Left kidney (tissue), 8 donors: ENCODE data around the gene PPFIA1. TPM values are rescaled to one million over a fixed set of nuclear protein-coding genes. Genes with fewer than 3 reads are reported as not detected.

Experiments
- DNase-seq: peaks from one replicate; pipeline ENCODE4 v3.0.0-alpha.2; 2013
- long read RNA-seq, 8 donors: transcript quantifications; one replicate each; lab custom pipeline, GENCODE V29; 2026
- polyA plus RNA-seq: library from polyadenylated mRNA; unstranded; fragments of 120-200 nt; gene quantifications from one replicate; pipeline ENCODE4 v1.2.1, GENCODE V29; 2013; ENCODE audit not compliant: insufficient read length

PPFIA1 gene
- polyA plus RNA-seq, result 60.8 TPM
- long read RNA-seq, donor 1, partial matches to known transcripts, result 10 of 10 reads
- long read RNA-seq, donor 1, other reads (novel, unspliced or antisense), result 0 of 10 reads
- long read RNA-seq, donor 2, partial matches to known transcripts, result 0 of 2 reads
- long read RNA-seq, donor 2, other reads (novel, unspliced or antisense), result 0 of 2 reads
- long read RNA-seq, donor 3, full-length matches to known transcripts, result 4 of 4 reads
- long read RNA-seq, donor 3, partial matches to known transcripts, result 0 of 4 reads
- long read RNA-seq, donor 3, other reads (novel, unspliced or antisense), result 0 of 4 reads
- long read RNA-seq, donor 4, result 0 reads
- long read RNA-seq, donor 5, full-length matches to known transcripts, result 1 of 22 reads
- long read RNA-seq, donor 5, partial matches to known transcripts, result 21 of 22 reads
- long read RNA-seq, donor 5, other reads (novel, unspliced or antisense), result 0 of 22 reads
- long read RNA-seq, donor 6, partial matches to known transcripts, result 0 of 1 reads
- long read RNA-seq, donor 6, other reads (novel, unspliced or antisense), result 0 of 1 reads
- long read RNA-seq, donor 7, full-length matches to known transcripts, result 4 of 9 reads
- long read RNA-seq, donor 7, partial matches to known transcripts, result 5 of 9 reads
- long read RNA-seq, donor 7, other reads (novel, unspliced or antisense), result 0 of 9 reads
- long read RNA-seq, donor 8, partial matches to known transcripts, result 0 of 1 reads
- long read RNA-seq, donor 8, other reads (novel, unspliced or antisense), result 0 of 1 reads

DNA sequence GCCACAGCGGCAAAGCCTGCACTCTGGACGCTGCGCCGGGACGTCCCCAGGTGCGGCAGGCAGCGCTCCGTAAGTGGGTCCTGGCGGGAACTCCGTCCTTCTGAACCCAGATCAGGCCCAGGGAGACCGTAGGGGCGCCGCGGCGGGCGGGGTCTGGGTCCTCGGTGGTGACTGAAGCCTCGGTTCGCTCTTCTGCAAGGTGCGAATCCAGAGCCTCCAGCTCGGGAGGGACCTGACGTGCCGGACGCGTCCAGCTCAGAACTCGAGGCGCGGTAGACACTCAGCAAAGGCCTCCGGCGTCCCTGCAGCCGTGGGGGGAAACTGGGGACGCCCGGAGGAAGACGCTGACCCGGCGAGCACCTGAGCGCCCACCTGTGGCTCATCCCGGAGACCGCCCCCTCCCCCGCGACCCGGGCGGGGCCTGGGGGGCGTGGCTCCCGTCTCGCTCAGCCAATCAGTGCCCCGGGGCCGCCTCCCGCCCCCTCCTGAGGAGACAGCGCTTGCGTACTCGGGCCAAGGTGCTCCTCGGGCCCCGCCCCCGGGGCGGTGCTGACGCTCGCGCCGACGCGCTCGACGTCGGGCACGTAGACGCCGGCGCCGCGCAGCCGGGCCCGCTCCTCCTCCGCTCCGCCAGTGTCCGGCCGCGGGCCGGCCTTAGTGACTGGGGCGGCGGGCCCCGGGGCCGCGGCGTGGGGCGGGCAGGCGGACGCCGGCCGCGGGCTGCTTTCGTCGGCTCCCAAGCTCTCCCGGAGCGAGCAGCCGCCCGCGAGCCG, at the start of gene PPFIA1:
Gene PPFIA1, plus strand, starts transcription at position 587 of the 773 bp plus-strand sequence. CDS start 1,483 bp downstream, outside the sequence.
- DNase-seq, result peak; percentile 96

DNA sequence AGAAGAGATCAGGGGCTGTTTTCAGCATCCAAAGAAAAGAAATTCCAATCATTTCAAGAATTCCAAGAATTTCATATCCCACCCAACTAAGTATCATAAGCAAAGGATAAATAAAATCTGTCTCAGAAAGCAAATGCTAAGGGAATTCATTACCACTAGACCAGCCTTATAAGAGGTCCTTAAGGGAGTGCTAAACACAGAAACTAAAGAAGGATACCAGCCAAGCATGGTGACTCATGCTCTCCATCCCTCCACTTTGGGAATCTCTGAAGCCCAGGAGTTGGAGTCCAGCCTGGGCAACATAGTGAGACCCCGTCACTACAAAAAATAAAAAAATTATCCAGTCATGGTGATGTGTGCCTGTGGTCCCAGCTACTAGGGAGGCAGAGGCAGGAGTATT, 49.6 kb upstream of the PPFIA1 start:
- no peak for DNase-seq

DNA sequence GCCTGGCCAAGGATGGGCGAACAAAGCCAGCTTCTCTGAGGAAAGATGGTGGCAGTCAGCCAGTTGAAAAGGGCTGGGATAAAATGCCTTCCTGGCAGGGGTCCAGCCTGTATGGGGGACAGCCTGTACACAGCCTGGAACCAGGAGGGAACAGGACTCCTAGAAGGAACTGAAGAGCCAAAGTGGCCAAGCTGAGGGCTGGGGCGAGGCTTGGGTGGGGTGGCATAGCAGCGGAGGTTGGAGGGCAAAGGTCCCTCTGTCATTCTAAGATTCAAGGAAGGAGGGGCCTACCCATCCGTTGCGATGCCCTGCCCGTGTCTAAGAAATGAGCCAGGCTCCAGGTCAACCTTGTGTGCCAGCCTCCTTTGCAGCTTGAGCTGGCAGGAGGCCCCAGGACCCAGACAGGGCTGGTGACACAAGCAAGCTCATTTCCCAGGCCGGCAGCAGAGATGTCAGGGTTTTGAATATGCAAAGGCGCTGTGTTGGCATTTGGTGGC, 44.8 kb upstream of the PPFIA1 start:
- DNase-seq, result no peak

DNA sequence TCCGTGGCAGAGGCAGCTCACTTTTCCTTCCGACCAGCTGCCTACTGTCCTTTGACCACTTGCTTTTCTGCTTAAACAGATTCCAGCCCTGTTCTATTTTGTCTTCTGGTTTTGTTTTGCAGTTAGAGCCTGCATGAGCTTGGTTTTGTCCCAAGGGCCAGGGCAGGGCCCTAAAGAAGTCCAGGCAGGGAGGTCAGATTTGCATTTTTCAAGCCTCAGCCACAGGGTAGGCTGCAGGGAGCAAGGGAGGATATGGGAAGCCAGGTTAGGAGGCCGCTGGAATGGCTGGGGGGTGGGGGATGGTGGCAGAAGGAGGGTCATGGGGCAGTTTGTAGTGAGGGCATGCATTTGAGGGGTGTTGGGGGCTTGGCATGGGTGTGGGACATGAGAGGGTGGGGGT, 44.3 kb upstream of the PPFIA1 start:
- DNase-seq, result no peak

DNA sequence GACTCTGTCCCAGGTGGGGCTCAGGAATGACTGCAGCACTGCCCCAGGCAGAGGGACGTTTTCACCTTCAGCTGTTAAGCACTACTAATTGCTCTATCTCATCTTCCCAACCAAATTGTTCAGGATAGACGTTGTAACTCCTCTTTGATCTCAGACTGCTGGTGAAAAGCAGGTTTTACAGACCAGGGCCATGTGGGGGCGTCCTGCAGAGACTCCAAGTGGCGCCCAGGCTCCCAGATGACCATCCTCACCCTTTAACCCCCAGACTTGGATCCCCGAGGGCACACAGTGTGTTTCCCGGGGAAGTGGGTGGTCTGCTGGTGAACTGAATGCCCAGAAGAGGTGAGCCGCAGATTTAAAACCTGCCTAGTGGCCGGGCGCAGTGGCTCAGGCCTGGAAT, 43.5 kb upstream of the PPFIA1 start:
- DNase-seq, result no peak

DNA sequence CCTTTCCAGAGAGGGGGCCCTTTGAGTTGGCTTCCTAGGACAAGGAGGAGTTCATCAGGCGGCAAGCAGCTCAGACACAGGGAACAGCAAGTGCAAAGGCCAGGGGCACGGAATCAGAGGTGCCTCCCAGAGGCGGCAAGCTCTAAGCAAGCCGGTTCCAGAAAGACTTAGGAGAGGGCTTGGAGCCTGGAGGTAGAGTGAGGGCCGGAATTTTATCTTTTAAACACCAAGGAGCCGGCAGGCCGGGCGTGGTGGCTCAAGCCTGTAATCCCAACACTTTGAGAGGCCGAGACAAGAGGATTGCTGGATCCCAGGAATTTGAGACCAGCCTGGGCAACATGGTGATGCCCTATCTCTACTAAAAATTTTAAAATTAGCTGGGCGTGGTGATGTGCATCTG, 40.8 kb upstream of the PPFIA1 start:
- no peak for DNase-seq

DNA sequence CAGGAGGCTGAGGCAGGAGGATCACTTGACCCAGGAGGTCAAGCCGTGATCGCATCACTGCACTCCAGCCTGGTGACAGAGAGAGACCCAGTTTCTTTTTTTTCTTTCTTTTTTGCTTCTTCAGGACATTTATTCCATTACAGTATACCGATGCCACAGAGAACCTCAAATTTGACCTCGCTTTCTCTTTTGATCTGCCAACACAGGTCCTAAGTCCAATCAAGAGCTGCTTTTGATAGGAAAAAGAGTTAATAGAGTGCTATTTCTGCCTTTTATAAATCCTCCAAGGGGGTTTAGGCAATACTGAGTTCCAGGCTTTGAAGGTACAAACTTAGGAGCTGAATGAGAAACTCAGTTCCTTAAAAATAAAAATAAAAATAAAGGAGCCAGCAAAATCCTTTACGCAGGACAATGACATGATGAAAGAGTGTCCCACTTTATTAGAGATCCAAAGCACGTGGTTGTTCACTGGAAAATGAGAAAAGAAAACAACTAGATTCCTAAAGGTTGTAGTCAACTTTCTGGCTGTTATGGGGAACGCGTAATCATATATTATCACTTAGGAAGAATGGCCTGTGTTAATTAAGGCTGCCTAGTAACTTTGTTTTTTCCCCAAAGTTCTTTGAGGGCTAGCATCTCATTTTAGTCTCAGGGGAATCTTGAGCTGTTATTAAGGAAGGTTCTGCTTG, 40.2 kb upstream of the PPFIA1 start:
- no peak for DNase-seq

DNA sequence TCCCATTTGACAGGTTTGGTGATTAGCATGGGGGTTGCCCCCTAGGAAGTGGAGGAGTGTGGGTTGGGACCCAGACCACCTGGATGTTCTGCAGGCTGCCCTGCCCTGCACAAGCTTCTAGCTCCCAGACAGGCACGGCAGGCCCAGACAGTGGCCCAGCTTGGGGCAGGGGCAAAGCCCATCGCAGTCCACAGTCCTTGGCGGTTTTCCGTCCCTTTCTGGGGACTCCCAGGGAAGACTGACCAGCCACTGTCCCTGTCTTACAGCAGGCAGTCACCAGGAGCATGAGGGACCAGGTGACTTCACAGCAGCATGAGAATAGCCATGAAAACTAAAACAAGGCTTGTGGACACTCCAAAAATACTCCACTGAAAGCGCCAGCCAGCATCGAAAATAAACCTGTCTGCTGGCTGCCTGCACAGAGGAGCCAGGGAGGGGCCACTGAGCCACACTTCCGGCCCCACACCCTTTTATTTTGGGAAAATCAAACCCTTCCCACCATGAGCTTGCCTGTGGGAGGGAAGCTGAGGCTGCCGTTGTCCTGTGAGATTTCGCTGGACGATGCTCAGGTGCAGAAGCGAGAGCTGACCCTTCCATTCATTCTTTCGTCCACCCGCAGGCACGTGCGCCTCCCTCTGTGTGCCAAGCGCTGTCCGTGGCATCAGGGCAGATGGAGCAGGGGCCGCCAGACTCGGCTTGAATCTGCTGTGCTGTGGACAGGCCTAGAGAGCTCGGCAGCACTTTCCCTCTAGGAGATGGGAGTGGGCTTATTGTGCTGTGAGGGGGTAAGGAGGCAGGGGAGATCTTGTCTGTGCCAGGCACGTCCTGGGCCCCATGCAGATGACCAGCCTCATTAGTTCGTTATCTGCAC, 39.4 kb upstream of the PPFIA1 start:
- no peak for DNase-seq

DNA sequence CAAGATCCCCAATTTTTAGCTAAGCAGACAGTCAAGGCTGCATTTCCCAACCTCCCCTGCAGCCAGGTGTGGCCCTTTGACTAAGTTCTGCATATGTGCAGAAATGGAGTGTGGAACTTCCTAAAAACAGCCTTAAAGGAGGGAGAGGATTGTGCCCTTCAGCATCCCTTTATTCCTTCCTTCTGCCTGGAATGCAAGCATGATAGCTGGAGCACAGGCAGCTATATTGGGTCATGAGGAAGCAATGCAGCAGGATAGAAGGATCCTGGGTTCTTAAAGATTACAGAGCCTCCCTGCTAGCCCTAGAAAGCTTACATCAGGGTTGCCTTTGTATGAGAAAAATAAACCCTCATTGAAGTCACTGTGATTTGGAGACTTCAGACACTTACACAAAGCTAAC, 37.5 kb upstream of the PPFIA1 start:
- DNase-seq, result no peak

DNA sequence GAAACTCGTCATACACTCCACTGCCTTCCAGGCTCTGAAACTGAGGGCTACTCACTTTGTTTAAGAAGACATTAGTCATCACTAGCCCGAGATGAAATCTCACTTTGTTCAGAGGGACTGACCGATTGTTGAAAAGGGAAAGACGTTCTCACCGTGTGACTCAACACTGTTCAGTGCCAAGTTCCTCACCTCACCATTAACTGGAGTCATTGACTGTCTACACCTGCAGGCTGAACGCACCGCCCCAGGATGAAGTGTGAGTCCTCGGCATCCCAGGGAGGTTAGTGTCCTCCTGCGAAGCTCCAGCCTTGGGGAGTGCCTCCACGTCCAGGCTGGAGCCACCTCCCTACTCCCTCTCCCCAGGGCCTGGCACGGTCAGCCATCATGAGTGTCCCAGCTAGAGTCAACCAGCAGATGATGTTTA, 37.0 kb upstream of the PPFIA1 start:
- no peak for DNase-seq

DNA sequence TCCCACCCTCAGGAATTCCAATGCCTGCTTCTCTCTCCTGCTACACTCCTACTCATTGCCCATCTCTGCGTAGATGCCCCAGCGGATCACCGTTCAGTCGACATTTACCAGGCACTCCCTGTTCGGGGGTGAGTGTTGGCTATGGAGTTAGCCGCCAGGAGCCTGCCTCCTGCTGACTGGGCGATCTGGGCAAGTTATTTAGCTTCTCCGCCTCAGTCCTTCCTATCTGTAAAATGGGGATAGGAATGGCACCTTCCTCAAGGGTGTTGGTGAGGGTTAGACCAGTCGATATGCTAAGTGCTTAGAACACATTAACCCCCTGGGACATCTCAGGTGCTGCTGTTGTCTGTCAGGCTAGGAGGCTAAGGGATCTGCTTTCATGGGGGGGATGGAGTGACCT, 36.5 kb upstream of the PPFIA1 start:
- DNase-seq, result no peak

DNA sequence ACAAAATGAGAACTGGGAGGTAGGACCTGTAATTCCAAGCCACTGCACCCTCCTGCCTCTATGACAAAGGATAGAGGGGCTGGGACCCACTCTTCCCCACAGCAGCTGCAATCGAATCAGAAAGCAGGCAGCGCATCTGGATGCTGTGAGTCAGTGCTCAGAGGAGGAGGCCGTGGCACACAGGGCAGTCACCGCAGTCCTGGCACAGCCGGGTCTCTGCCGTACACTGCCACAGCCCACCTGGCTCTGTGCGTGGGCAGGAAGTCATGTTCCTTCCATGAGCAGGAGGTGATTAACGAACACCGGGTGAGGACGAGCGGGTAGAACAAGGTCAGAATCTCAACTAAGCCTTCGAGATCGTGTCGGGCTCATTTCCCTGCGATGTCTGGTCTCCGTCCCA, 30.2 kb upstream of the PPFIA1 start:
- no peak for DNase-seq

DNA sequence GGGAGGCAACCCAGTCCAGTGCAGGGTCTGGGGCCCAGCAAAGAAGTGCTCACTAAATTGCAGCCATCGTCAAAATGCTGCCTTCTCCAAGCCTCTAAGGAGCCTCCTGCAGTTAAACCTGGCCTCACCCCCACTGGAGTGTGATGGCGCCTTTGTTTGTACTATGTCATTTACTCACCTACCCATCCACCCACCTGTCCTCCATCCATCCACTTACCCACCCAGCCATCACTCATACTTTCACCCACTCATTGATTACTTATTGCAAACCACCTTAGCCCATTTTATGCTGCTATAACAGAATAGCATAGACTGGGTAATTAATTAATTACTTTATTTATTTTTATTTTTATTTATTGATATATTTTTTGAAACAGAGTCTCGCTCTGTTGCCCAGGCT, 28.8 kb upstream of the PPFIA1 start:
- no peak for DNase-seq

DNA sequence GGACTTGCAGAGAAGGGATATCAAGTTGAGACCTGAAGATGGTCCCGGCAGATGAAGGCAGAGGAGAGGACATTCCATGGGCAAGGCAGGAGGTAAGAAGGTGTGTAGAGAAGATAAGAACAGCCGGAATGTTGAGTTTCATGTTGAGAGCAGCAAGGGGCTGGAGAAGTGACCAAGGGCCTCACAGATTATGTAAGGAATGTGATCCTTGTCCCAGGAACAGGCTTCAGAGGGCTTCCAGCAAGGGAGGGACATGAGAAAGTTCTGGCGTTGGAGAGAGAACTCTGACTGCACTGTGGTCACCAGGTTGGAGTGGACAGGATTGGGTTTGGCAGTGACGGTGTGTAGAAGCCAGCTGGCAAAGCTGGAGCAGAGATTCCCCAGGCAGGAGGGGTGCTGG, 27.6 kb upstream of the PPFIA1 start:
- no peak for DNase-seq

DNA sequence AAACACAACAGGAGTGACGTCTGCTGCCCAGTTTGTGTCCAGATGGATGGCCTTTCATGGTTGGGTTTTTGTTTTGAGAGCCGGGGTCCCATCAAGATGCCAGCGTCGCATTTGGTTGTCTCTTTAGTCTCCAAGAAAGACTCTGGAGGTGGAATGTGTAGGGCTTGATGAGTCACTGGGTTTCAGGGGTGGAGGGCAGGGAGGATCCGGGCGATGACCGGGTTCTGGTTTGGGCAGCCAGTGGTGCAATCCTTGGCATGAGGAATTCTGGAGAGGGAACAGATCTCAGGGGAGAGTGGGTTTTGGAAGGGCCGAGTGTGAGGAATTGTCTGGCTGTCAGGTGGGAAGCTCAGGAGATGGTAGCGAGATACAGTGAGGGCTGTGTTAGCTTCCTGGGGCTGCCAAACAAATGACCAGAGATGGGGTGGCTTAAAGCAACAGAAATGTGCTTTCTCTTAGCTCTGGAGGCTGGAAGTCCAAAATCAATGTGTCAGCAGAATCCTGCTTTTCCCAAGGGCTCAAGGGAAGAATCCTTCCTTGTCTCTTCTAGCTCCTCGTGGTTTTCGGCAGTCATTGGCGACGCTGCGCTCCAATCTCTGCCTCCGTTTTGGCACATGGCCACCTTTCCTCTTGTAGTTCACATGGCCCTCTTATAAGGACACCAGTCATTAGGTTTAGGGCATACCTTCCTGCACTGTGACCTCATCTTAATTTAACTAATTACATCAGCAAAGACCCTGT, 26.4 kb upstream of the PPFIA1 start:
- no peak for DNase-seq

DNA sequence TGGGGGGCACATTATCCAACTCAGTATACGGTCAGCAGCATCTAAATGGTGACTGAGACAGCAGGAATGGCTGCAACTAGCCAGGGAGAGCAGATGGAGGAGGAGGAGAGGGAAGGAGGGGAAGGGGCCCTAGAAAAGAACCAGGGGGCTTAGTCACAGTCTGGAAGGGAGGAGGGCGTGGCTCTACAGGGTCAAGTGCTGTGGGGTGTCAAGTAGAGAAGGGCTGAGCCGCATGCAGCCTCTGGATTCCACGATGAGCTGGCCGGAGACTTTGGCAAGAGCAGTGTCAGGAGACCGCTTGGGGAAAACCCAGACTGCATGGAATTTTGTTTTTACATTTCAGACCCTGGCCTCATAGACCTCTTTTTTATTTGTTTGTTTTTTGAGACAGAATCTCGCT, 25.8 kb upstream of the PPFIA1 start:
- DNase-seq, result no peak

DNA sequence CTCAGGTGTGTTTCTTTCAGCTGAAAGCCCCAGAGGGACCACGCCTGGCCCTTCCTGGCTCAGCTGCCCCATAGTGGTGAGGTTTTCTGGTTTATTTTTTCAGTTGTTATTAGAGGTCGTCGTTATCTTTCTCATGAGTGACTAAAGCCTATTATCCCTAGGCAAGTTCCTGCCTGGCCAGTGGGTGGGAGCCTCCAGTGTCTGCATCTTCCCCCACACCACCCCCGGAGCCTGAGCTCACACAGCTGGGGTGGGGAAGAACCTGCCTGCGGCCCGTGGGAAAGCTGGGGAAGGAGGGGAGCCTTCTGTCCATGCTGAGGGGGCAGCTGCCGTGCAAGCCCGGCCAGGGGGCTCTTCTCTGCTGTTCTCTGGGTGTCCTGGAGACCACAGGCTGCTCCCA, 24.3 kb upstream of the PPFIA1 start:
- no peak for DNase-seq

DNA sequence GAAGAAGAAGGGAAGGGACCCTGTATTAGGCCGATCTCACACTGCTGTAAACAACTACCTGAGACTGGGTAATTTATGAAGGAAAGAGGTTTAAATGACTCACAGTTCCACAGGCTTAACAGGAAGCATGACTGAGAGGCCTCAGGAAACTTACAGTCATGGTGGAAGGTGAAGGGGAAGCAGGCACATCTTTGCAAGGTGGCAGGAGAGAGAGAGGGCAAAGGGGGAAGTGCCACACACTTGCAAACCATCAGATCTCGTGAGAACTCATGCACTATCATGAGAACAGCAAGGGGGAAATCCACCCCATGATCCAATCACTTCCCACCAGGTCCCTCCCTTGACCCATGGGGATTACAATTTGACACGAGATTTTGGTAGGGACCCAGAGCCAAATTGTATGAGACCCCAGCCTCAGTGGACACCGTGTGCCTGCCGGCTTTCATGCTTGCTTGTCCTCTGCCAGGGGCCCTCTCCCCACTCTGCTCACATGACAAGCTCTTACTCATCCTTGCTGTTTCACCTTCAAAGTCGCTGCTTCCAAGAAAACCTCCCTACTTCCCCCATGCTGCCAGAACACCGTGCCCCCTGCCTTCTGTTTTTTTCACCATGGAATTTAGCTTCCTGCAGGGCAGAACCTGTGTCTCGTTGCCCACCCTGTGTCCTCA, 23.3 kb upstream of the PPFIA1 start:
- no peak for DNase-seq

DNA sequence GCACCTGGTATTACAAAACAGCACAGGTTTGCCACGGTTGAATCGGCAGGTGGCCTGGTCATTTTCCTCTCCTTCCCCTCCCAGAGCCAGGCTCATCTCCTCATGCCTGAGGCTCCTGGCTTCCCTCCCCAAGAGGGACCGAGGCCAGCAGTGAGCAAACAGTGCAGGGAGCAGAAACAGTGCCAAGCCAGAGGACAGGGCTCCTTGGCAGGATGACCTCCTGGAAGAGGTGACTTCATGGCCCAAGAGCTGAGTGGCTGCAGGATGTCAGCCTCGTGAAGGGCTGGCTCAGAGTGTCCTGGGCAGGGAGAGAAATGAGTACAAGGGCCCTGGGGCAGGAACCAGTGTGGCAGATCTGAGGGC, 22.8 kb upstream of the PPFIA1 start:
- no peak for DNase-seq
